B cell (primary cell): ENCODE data around the gene MED15. TPM values are rescaled to one million over a fixed set of nuclear protein-coding genes. Genes with fewer than 3 reads are reported as not detected.

Experiments
- ATAC-seq: fragments of 200-7000 bp; cut with Tn5 transposase; one replicate; pipeline ENCODE4 v1.10.0; 2021; ENCODE audit warnings: low read depth, mild to moderate bottlenecking, moderate number of reproducible peaks, moderate library complexity
- CTCF ChIA-PET: fragments of 350-600 bp; sonication (Branson Sonifier 250); formaldehyde crosslinking; loops from one replicate; lab custom pipeline; 2021; ENCODE audit warnings: antibody characterized with exemption, inconsistent platforms; lab: Charles Lee
- POLR2A ChIA-PET: fragments of 350-600 bp; sonication (Branson Sonifier 250); formaldehyde crosslinking; loops from one replicate; lab custom pipeline; 2021; ENCODE audit warnings: antibody characterized with exemption; lab: Charles Lee
- DNase-seq: peaks from one replicate; pipeline ENCODE4 v3.0.0; 2013
- H2AFZ ChIP-seq: 2 replicates; pipeline ENCODE4 v1.6.1; 2012; ENCODE audit warnings: mild to moderate bottlenecking, low read depth, low read length; ENCODE audit not compliant: insufficient read depth, poor library complexity, severe bottlenecking
- H3K27ac ChIP-seq, 2 donors: 1 replicate in 1 of 2; 2 replicates in 1 of 2; pipeline ENCODE4 v1.5.1; 2012 to 2013; ENCODE audit warnings: low read length in 2 of 2, mild to moderate bottlenecking in 2 of 2, moderate library complexity in 1 of 2
- H3K27me3 ChIP-seq, 4 experiments: fragments of 200-600 bp in 1 of 4; sonication (generic) in 1 of 4; replicated peaks in 1 of 4; 1 replicate in 2 of 4; 2 replicates in 2 of 4; pipeline versions ENCODE4 v1.6.1 to v1.7.0; 2013 to 2016; ENCODE audit warnings: low read length in 3 of 4, mild to moderate bottlenecking in 2 of 4, mixed read lengths in 1 of 4, moderate library complexity in 1 of 4; ENCODE audit not compliant: insufficient read depth in 4 of 4, control insufficient read depth in 3 of 4; ENCODE audit errors: control extremely low read depth in 1 of 4
- H3K36me3 ChIP-seq, 2 experiments: replicated peaks in 1 of 2; 1 replicate in 1 of 2; 2 replicates in 1 of 2; pipeline versions ENCODE4 v1.6.1 to v1.7.1; 2013; ENCODE audit warnings: low read length in 1 of 2; ENCODE audit not compliant: insufficient read depth in 2 of 2, control insufficient read depth in 1 of 2; ENCODE audit errors: control extremely low read depth in 1 of 2, extremely low read depth in 1 of 2
- H3K4me1 ChIP-seq, 2 donors: fragments of 200-600 bp in 1 of 2; sonication (generic) in 1 of 2; 1 replicate in 1 of 2; 2 replicates in 1 of 2; pipeline versions ENCODE4 v1.5.1 to v1.6.1; 2013 to 2017; ENCODE audit warnings: low read length in 2 of 2; ENCODE audit not compliant: control insufficient read depth in 2 of 2, insufficient read depth in 2 of 2
- H3K4me2 ChIP-seq: replicated peaks from 2 replicates; pipeline ENCODE3; 2012; ENCODE audit warnings: mild to moderate bottlenecking, low read depth, low read length; ENCODE audit not compliant: poor library complexity, severe bottlenecking
- H3K4me3 ChIP-seq, 5 experiments: fragments of 200-600 bp in 1 of 5; sonication (generic) in 1 of 5; 1 replicate in 3 of 5; 2 replicates in 2 of 5; pipeline versions ENCODE4 v1.5.1 to v1.7.0; 2011 to 2016; ENCODE audit warnings: low read length in 4 of 5, mild to moderate bottlenecking in 4 of 5, low read depth in 2 of 5, control low read depth in 1 of 5, moderate library complexity in 1 of 5; ENCODE audit not compliant: insufficient read depth in 1 of 5; ENCODE audit errors: control extremely low read depth in 1 of 5, extremely low read depth in 1 of 5
- H3K79me2 ChIP-seq: fragments of 200-600 bp; sonication (generic); one replicate; pipeline ENCODE4 v1.6.0; 2016; ENCODE audit warnings: low read length; ENCODE audit not compliant: control insufficient read depth, insufficient read depth
- H3K9ac ChIP-seq: fragments of 200-600 bp; sonication (generic); 2 replicates; pipeline ENCODE4 v1.6.1; 2017; ENCODE audit warnings: mild to moderate bottlenecking, low read length, moderate library complexity
- H3K9me3 ChIP-seq, 3 donors: one replicate each; pipeline versions ENCODE4 v1.6.1 to v1.7.1; 2013; ENCODE audit warnings: low read length in 2 of 3; ENCODE audit not compliant: control insufficient read depth in 2 of 3, insufficient read depth in 1 of 3; ENCODE audit errors: control extremely low read depth in 1 of 3
- H4K20me1 ChIP-seq: 2 replicates; pipeline ENCODE4 v1.6.0; 2012; ENCODE audit warnings: mild to moderate bottlenecking, low read length; ENCODE audit not compliant: insufficient read depth, control insufficient read depth, poor library complexity, severe bottlenecking
- H3K27ac Mint-ChIP-seq: one replicate; pipeline ENCODE4 v1.8.0; 2021; ENCODE audit warnings: mixed read lengths
- H3K27me3 Mint-ChIP-seq: one replicate; pipeline ENCODE4 v1.8.0; 2021; ENCODE audit warnings: mixed read lengths
- H3K4me1 Mint-ChIP-seq: one replicate; pipeline ENCODE4 v1.8.0; 2021; ENCODE audit warnings: mixed read lengths
- H3K4me3 Mint-ChIP-seq: one replicate; pipeline ENCODE4 v1.8.0; 2021; ENCODE audit warnings: mixed read lengths
- H3K9me3 Mint-ChIP-seq: one replicate; pipeline ENCODE4 v1.8.0; 2022; ENCODE audit warnings: mixed read lengths; ENCODE audit not compliant: insufficient read depth
- CTCF ChIP-seq: fragments of 200-600 bp; IDR thresholded peaks from one replicate; pipeline ENCODE4 v1.8.0; 2022; ENCODE audit warnings: antibody characterized with exemption, mild to moderate bottlenecking
- EZH2 ChIP-seq: IDR thresholded peaks from 2 replicates; pipeline ENCODE4 v1.6.1; 2012; ENCODE audit warnings: borderline replicate concordance, low read depth, mild to moderate bottlenecking, moderate library complexity, low read length; ENCODE audit not compliant: insufficient read depth, poor library complexity, severe bottlenecking
- WGBS: methylation state at CpG from one replicate; pipeline ENCODE4 v1.1.5; 2013; ENCODE audit warnings: missing lambda C conversion rate; ENCODE audit not compliant: insufficient coverage; 5-methylcytosine and 5-hydroxymethylcytosine counted together
- intact Hi-C: fragments of 100-400 bp; cut with micrococcal nuclease; formaldehyde crosslinking; loops from one replicate; pipeline ENCODE4 v1.10.0; 2022
- polyA plus RNA-seq: library from polyadenylated mRNA; depleted of rRNA; stranded (reverse); fragments of >200 nt; gene quantifications from 2 replicates; pipeline ENCODE4 v1.2.3, GENCODE V29; 2012
- total RNA-seq, 2 donors: library from RNA; stranded (reverse); fragments of 120-200 nt in 1 of 2; gene quantifications; 1 replicate in 1 of 2; 2 replicates in 1 of 2; pipeline versions ENCODE4 v1.2.3 to v1.2.4, GENCODE V29; 2013 to 2022

Gene MED15
- total and polyA plus RNA-seq, 2 donors (not counting 1 experiment from before 2014, with no cell fraction given) = 109 to 134 TPM

DNA sequence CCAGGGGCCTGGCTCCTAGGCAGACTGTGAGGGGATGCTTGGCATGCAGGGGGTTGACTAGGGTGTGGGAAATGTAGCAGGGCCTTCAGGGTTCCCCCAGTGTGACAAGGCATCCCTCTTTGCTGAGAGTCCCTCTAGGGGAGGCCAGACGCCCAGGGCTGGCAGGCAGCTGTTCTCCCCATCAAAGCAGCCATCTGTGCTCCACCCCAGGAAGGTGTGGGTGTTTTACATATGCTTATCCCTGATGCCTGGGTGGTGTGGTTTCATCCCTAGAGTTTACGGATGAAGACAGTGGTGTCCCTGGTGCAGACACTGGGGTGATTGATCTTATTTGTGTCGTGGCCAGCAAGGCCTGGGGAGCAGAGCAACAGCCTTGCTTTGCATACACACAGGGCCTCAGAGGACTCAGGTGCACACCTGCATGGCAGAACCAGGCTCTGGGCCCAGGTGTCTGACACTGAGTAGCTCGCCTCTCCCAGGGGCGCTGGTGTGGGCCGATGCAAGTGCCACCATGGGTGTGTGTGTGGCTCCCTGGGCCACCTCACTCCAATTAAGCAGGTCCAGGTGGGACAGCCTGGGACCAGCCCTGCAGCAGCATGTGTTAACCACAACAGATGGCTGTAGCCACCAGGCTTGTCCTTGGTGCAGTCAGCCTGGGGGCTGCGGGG, 74.2 kb downstream of the MED15 start:
- H2AFZ ChIP-seq = no peak overlapping the region
- no peak overlapping the region for H3K4me3 ChIP-seq
- H3K79me2 ChIP-seq = peaks cover 7% of the 10 kb centered on the region
- H3K9ac ChIP-seq = no peak overlapping the region
- no peaks in the 10 kb centered on the region for H3K9me3 ChIP-seq
- peaks cover 0 to 90% of the 10 kb centered on the region in 2 experiments for H3K36me3 ChIP-seq
- no peak overlapping the region for H3K4me3 Mint-ChIP-seq
- 95% methylated on average over 6 of the region's 7 CpGs for WGBS
- H3K27me3 Mint-ChIP-seq = no peaks in the 10 kb centered on the region
- no peak for ATAC-seq
- H3K27me3 ChIP-seq = no peaks in the 10 kb centered on the region
- no peaks in the 10 kb centered on the region for H3K9me3 Mint-ChIP-seq
- no peak overlapping the region for H3K4me2 ChIP-seq
- no peaks in the 10 kb centered on the region for H3K4me1 Mint-ChIP-seq
- H3K4me1 ChIP-seq = no peaks in the 10 kb centered on the region
- ChIA-PET POLR2A (no interaction called here), CTCF (interaction anchor here (1.0 to 1.4 kb wide), 2 partner anchors 10 to 17 kb away, joined by 3 to 7 read pairs; no protein-coding TSS in a partner anchor)
- DNase-seq = no peak
- no peak overlapping the region for H3K27ac Mint-ChIP-seq
- TF ChIP-seq CTCF (no peak), EZH2 (no peak)
- H3K27ac ChIP-seq = no peak overlapping the region
- intact Hi-C loops = loop anchor here (5.0 kb wide), 1 partner anchor 599 kb away; no protein-coding TSS in a partner anchor
- H4K20me1 ChIP-seq = peaks cover 54% of the 10 kb centered on the region

DNA sequence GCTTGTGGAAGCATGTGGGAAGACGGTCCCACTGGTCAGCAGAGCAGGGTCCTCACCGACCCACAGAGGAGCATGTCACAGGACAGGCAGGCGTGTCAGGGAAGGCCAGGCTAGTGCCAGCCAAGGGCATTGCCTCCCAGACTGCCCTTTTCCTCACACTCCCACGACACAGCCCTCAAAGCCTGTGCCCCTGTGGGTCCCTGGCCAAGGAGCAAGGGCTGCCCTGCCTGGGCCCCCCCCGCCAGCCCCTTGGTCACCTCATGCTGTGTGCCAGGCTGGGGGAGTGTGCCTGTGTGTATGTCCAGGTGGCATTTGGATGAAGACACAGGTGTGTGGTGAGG, 74.7 kb downstream of the MED15 start:
- no peaks in the 10 kb centered on the region for H3K4me1 Mint-ChIP-seq
- Histone ChIP-seq H3K4me3 (no peak overlapping the region), H3K79me2 (peaks cover 7% of the 10 kb centered on the region), H3K9ac (no peak overlapping the region), H3K9me3 (no peaks in the 10 kb centered on the region), H3K4me1 (no peaks in the 10 kb centered on the region), H3K4me2 (no peak overlapping the region), H3K27me3 (no peaks in the 10 kb centered on the region), H4K20me1 (peaks cover 54% of the 10 kb centered on the region), H3K27ac (no peak overlapping the region), H3K36me3 (peaks cover 0 to 90% of the 10 kb centered on the region in 2 experiments), H2AFZ (no peak overlapping the region)
- 100% methylated on average over 5 of the region's 5 CpGs for WGBS
- no peak for DNase-seq
- CTCF ChIA-PET = interaction anchor here (0.6 to 1.0 kb wide), 2 partner anchors 18 to 203 kb away, joined by 3 read pairs; no protein-coding TSS in a partner anchor
- POLR2A ChIA-PET = no interaction called here
- TF ChIP-seq EZH2 = no peak
- no peak for TF ChIP-seq CTCF
- H3K9me3 Mint-ChIP-seq = no peaks in the 10 kb centered on the region
- ATAC-seq = no peak
- intact Hi-C loops = loop anchor here (5.0 kb wide), 1 partner anchor 600 kb away; no protein-coding TSS in a partner anchor
- H3K27me3 Mint-ChIP-seq = no peaks in the 10 kb centered on the region
- no peak overlapping the region for H3K4me3 Mint-ChIP-seq
- H3K27ac Mint-ChIP-seq = no peak overlapping the region
